SK-N-SH treated with all-trans-retinoic acid at 6 μM for 48 hours (cell line): ENCODE measurements around the gene CST9L.

Experiments
- ARNTL ChIP-seq: fragments of 450-650 bp; formaldehyde crosslinking; IDR thresholded peaks from 2 replicates; pipeline ENCODE4 v1.5.0; 2020; ENCODE audit warnings: low read depth, mild to moderate bottlenecking, moderate library complexity, borderline replicate concordance
- TF ChIP-seq, protein P1 (sequence below): fragments of 250-450 bp; sonication (Bioruptor Pico); IDR thresholded peaks from 2 replicates; pipeline ENCODE4 v1.5.1; 2021; ENCODE audit warnings: mild to moderate bottlenecking, moderate library complexity

DNA sequence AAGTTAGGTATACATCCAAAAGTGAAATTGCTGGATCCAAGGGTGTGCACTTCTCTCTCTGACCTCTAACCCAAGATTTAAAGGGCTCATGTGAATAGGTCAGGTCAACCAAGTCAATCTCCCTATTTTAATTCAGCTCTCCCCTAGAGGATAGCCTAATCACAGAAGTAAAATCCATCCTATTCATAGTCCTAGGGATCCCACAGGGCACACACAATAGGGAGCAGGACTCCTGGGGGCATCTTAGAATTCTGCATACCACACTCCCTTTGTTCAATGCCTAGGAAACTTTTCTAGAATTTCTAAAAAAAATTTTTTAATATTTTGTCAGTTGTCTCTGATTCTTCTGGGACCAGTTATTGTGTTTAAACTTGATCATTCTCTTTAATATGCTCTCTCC is 35.1 kb downstream of the CST9L start:
- no peak for TF ChIP-seq ARNTL (CRISPR knock-in tag)
- TF ChIP-seq, protein P1, sequence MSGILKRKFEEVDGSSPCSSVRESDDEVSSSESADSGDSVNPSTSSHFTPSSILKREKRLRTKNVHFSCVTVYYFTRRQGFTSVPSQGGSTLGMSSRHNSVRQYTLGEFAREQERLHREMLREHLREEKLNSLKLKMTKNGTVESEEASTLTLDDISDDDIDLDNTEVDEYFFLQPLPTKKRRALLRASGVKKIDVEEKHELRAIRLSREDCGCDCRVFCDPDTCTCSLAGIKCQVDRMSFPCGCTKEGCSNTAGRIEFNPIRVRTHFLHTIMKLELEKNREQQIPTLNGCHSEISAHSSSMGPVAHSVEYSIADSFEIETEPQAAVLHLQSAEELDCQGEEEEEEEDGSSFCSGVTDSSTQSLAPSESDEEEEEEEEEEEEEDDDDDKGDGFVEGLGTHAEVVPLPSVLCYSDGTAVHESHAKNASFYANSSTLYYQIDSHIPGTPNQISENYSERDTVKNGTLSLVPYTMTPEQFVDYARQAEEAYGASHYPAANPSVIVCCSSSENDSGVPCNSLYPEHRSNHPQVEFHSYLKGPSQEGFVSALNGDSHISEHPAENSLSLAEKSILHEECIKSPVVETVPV (CRISPR knock-in tag): no peak
